IMR-90 (cell line): ENCODE results near the gene KCP. TPM values are rescaled to one million over a fixed set of nuclear protein-coding genes. Genes with fewer than 3 reads are reported as not detected.
A peak's percentile ranks its signal among the peaks of the same experiment; 100 is the strongest.

Experiments
- ATAC-seq: fragments of 200-7000 bp; cut with Tn5 transposase; 2 replicates; pipeline ENCODE4 v1.9.1; 2020; ENCODE audit warnings: low read depth, mild to moderate bottlenecking, moderate library complexity
- BruUV-seq: library from RNA; stranded (reverse); fragments of 400-500 nt; replicated peaks from 2 replicates; lab custom pipeline; 2021; lab: Mats Ljungman, UMichigan
- CTCF ChIA-PET: fragments of 300-600 bp; formaldehyde crosslinking; extraction: SDS; loops from one replicate; lab custom pipeline; 2021; ENCODE audit warnings: antibody characterized with exemption; lab: Yijun Ruan, JAX
- POLR2A ChIA-PET: fragments of 300-600 bp; sonication (Branson Sonifier 250); formaldehyde crosslinking; loops from one replicate; lab custom pipeline; 2022; ENCODE audit warnings: antibody characterized with exemption; ENCODE audit not compliant: unreplicated experiment; lab: Charles Lee
- DNase-seq: peaks from one replicate; pipeline ENCODE4 v3.0.0; 2013
- H2AFZ ChIP-seq: replicated peaks from 2 replicates; pipeline ENCODE3; 2013; ENCODE audit warnings: low read length, mild to moderate bottlenecking; ENCODE audit not compliant: poor library complexity
- H2AK5ac ChIP-seq: 2 replicates; pipeline ENCODE4 v1.6.1; 2013; ENCODE audit warnings: low read depth, low read length, inconsistent platforms
- H2AK9ac ChIP-seq: replicated peaks from 2 replicates; pipeline ENCODE3; 2013; ENCODE audit warnings: mild to moderate bottlenecking, low read depth, low read length, moderate library complexity; ENCODE audit not compliant: poor library complexity
- H2BK120ac ChIP-seq: 2 replicates; pipeline ENCODE4 v1.6.1; 2013; ENCODE audit warnings: low read depth, low read length, inconsistent platforms
- H2BK15ac ChIP-seq: 3 replicates; pipeline ENCODE4 v1.6.1; 2013; ENCODE audit warnings: low read depth, low read length, inconsistent platforms
- H2BK20ac ChIP-seq: 2 replicates; pipeline ENCODE4 v1.6.1; 2013; ENCODE audit warnings: low read depth, mild to moderate bottlenecking, inconsistent platforms, low read length, moderate library complexity
- H2BK5ac ChIP-seq: 2 replicates; pipeline ENCODE4 v1.6.1; 2013; ENCODE audit warnings: mild to moderate bottlenecking, low read depth, low read length, inconsistent platforms; ENCODE audit not compliant: poor library complexity, severe bottlenecking
- H3K14ac ChIP-seq: replicated peaks from 2 replicates; pipeline ENCODE4 v1.6.1; 2013; ENCODE audit warnings: low read depth, low read length, inconsistent platforms
- H3K18ac ChIP-seq: 2 replicates; pipeline ENCODE4 v1.6.1; 2013; ENCODE audit warnings: low read depth, low read length, control low read depth
- H3K23ac ChIP-seq: 2 replicates; pipeline ENCODE4 v1.6.1; 2013; ENCODE audit warnings: low read depth, low read length, inconsistent platforms
- H3K27ac ChIP-seq: 2 replicates; pipeline ENCODE4 v1.5.1; 2013; ENCODE audit warnings: mild to moderate bottlenecking, control low read depth, low read length; ENCODE audit not compliant: insufficient read depth
- H3K27me3 ChIP-seq: 2 replicates; pipeline ENCODE4 v1.6.1; 2013; ENCODE audit warnings: low read length; ENCODE audit not compliant: control insufficient read depth, insufficient read depth
- H3K36me3 ChIP-seq: 2 replicates; pipeline ENCODE4 v1.6.1; 2013; ENCODE audit warnings: low read length, mixed read lengths; ENCODE audit not compliant: control insufficient read depth, insufficient read depth
- H3K4ac ChIP-seq: 2 replicates; pipeline ENCODE4 v1.6.1; 2013; ENCODE audit warnings: low read depth, low read length, inconsistent platforms
- H3K4me1 ChIP-seq: 2 replicates; pipeline ENCODE4 v1.6.1; 2013; ENCODE audit warnings: low read length, mixed read lengths; ENCODE audit not compliant: control insufficient read depth, insufficient read depth
- H3K4me2 ChIP-seq: 2 replicates; pipeline ENCODE4 v1.6.1; 2013; ENCODE audit warnings: low read depth, mild to moderate bottlenecking, control low read depth, low read length, moderate library complexity
- H3K4me3 ChIP-seq: 2 replicates; pipeline ENCODE4 v1.5.1; 2013; ENCODE audit warnings: low read depth, mild to moderate bottlenecking, control low read depth, low read length, moderate library complexity; ENCODE audit not compliant: insufficient read depth
- H3K56ac ChIP-seq: 2 replicates; pipeline ENCODE4 v1.6.1; 2013; ENCODE audit warnings: low read length, inconsistent platforms; ENCODE audit not compliant: insufficient read depth; ENCODE audit errors: extremely low read depth
- H3K79me1 ChIP-seq, 2 experiments: 2 replicates each; pipeline ENCODE4 v1.6.1; 2013; ENCODE audit warnings: low read length in 2 of 2, inconsistent platforms in 1 of 2, low read depth in 1 of 2
- H3K9ac ChIP-seq: 2 replicates; pipeline ENCODE4 v1.6.1; 2013; ENCODE audit warnings: low read depth, low read length, control low read depth
- H3K9me1 ChIP-seq: 2 replicates; pipeline ENCODE4 v1.6.1; 2013; ENCODE audit warnings: low read length, inconsistent platforms; ENCODE audit not compliant: insufficient read depth
- H3K9me3 ChIP-seq: 2 replicates; pipeline ENCODE4 v1.6.1; 2013; ENCODE audit warnings: low read length; ENCODE audit not compliant: control insufficient read depth, insufficient read depth
- H4K20me1 ChIP-seq: 2 replicates; pipeline ENCODE4 v1.6.1; 2013; ENCODE audit warnings: low read length, inconsistent platforms; ENCODE audit not compliant: insufficient read depth
- H4K5ac ChIP-seq: 2 replicates; pipeline ENCODE4 v1.6.1; 2013; ENCODE audit warnings: mild to moderate bottlenecking, low read depth, low read length, control low read depth
- H4K8ac ChIP-seq, 2 experiments: 2 replicates each; pipeline ENCODE4 v1.6.1; 2013; ENCODE audit warnings: low read depth in 2 of 2, low read length in 2 of 2, control low read depth in 1 of 2, inconsistent platforms in 1 of 2
- H4K91ac ChIP-seq: 2 replicates; pipeline ENCODE4 v1.6.1; 2013; ENCODE audit warnings: low read depth, low read length, inconsistent platforms; ENCODE audit not compliant: insufficient read depth
- BHLHE40 ChIP-seq: fragments of 150-350 bp; IDR thresholded peaks from 2 replicates; pipeline ENCODE4 v1.6.1; 2016; ENCODE audit warnings: mild to moderate bottlenecking, low read depth, low read length
- CEBPB ChIP-seq: IDR thresholded peaks from 2 replicates; pipeline ENCODE4 v1.6.1; 2012; ENCODE audit warnings: low read depth, low read length, improper control_type of control experiment
- CHD1 ChIP-seq: IDR thresholded peaks from 2 replicates; pipeline ENCODE4 v1.6.1; 2012; ENCODE audit warnings: low read depth, low read length, improper control_type of control experiment
- CTCF ChIP-seq: conservative IDR thresholded peaks from 2 replicates; pipeline ENCODE4 v1.5.1; 2012; ENCODE audit warnings: mild to moderate bottlenecking, low read depth, low read length, improper control_type of control experiment
- ELK1 ChIP-seq: fragments of 150-350 bp; IDR thresholded peaks from 2 replicates; pipeline ENCODE4 v1.6.1; 2016; ENCODE audit warnings: low read depth, mild to moderate bottlenecking, low read length, moderate library complexity, borderline replicate concordance
- FOS ChIP-seq: fragments of 150-350 bp; IDR thresholded peaks from 2 replicates; pipeline ENCODE4 v1.6.1; 2016; ENCODE audit warnings: low read depth, low read length
- MAFK ChIP-seq: IDR thresholded peaks from 2 replicates; pipeline ENCODE4 v1.6.1; 2012; ENCODE audit warnings: low read depth, low read length, improper control_type of control experiment
- MAZ ChIP-seq: IDR thresholded peaks from 2 replicates; pipeline ENCODE4 v1.6.1; 2012; ENCODE audit warnings: low read depth, mild to moderate bottlenecking, low read length, improper control_type of control experiment, moderate library complexity, borderline replicate concordance
- MXI1 ChIP-seq: IDR thresholded peaks from 2 replicates; pipeline ENCODE4 v1.6.1; 2012; ENCODE audit warnings: low read depth, mild to moderate bottlenecking, low read length, moderate library complexity, borderline replicate concordance
- NFE2L2 ChIP-seq: fragments of 150-350 bp; IDR thresholded peaks from 2 replicates; pipeline ENCODE4 v1.6.1; 2016; ENCODE audit warnings: low read depth, mild to moderate bottlenecking, low read length
- RAD21 ChIP-seq: IDR thresholded peaks from 2 replicates; pipeline ENCODE4 v1.6.1; 2012; ENCODE audit warnings: low read length, improper control_type of control experiment
- SMC3 ChIP-seq: fragments of 150-350 bp; IDR thresholded peaks from 2 replicates; pipeline ENCODE4 v1.6.1; 2016; ENCODE audit warnings: low read depth, mild to moderate bottlenecking, antibody characterized with exemption, low read length, moderate library complexity
- USF2 ChIP-seq: fragments of 150-350 bp; IDR thresholded peaks from 2 replicates; pipeline ENCODE4 v1.6.1; 2017; ENCODE audit warnings: mild to moderate bottlenecking, antibody characterized with exemption, low read length, low read depth
- WGBS, 2 experiments: methylation state at CpG; one replicate each; pipeline versions ENCODE4 v1.1.5 to v1.1.7; 2013; ENCODE audit warnings: missing lambda C conversion rate in 2 of 2; ENCODE audit not compliant: insufficient read length in 1 of 2; ENCODE audit errors: extremely low coverage in 2 of 2; 5-methylcytosine and 5-hydroxymethylcytosine counted together
- dilution Hi-C: fragments of 300-500 bp; cut with HindIII; formaldehyde crosslinking; loops from one replicate; pipeline ENCODE4 v1.14.3; 2018; ENCODE audit warnings: low sequenced_read_pairs; ENCODE audit not compliant: unreplicated experiment
- in situ Hi-C: fragments of 300-500 bp; cut with MboI; formaldehyde crosslinking; loops from 3 replicates; pipeline ENCODE4 v1.14.3; 2019; ENCODE audit warnings: low sequenced_read_pairs, inconsistent platforms, mixed read lengths
- intact Hi-C: fragments of 100-400 bp; cut with micrococcal nuclease; formaldehyde crosslinking; loops from 2 replicates; pipeline ENCODE4 v1.10.0; 2022
- polyA plus RNA-seq, 3 experiments: library from polyadenylated mRNA; depleted of rRNA; stranded (reverse); fragments of >200 nt; gene quantifications; 2 replicates each; pipeline ENCODE4 v1.2.3, GENCODE V29; 2012; ENCODE audit warnings: low replicate concordance in 1 of 3
- total RNA-seq: library from RNA; depleted of rRNA; stranded (reverse); fragments of >200 nt; gene quantifications from 2 replicates; pipeline ENCODE4 v1.2.3, GENCODE V29; 2012

The KCP gene
- total and polyA plus RNA-seq, 2 of the 4 experiments (the other 2 are of a cell fraction) = 0.03 TPM; not detected in 1

GRCh38 chr7:128863433-128863989 is 47.0 kb downstream of the KCP start:
- H2BK20ac ChIP-seq = no peak overlapping the region
- H2BK5ac ChIP-seq = peak overlapping the region; percentile 61
- no peak overlapping the region for H2BK15ac ChIP-seq
- peak overlapping the region; percentile 88 for H3K9ac ChIP-seq
- DNase-seq = peak; percentile 74
- dilution Hi-C loops (no loop called here), intact Hi-C loops (no loop called here), in situ Hi-C loops (no loop called here)
- H4K91ac ChIP-seq = peak overlapping the region; percentile 1; the same call in 1 of the 2 replicates
- H4K8ac ChIP-seq = peak overlapping the region; percentile 18 to 92; a peak in 3 of 4 replicates
- peak overlapping the region; percentile 79 for H3K4me2 ChIP-seq
- peak; percentile 46 for ATAC-seq
- ChIA-PET CTCF (interaction anchor here (0.7 to 2.0 kb wide), 3 partner anchors 17 to 63 kb away, joined by 3 to 5 read pairs (median 4); no protein-coding TSS in a partner anchor), POLR2A (interaction anchor here (1.1 kb wide), 1 partner anchor 36 kb away, joined by 3 read pairs; no protein-coding TSS in a partner anchor)
- no peak overlapping the region for H3K18ac ChIP-seq
- H2AK9ac ChIP-seq = peak overlapping the region; percentile 93
- H2AFZ ChIP-seq = peak overlapping the region; percentile 93
- H2BK120ac ChIP-seq = peak overlapping the region; percentile 8; the same call in 1 of the 2 replicates
- peak overlapping the region; percentile 92 for H3K14ac ChIP-seq
- H3K4me3 ChIP-seq = peak overlapping the region; percentile 66
- WGBS, 2 experiments = no CpG with 5 or more reads among the region's 6 CpGs
- H3K9me1 ChIP-seq = peaks cover 5% of the 10 kb centered on the region; the same call in 1 of the 2 replicates
- peak overlapping the region; percentile 82 for H2AK5ac ChIP-seq
- peaks cover 2% of the 10 kb centered on the region for H3K4me1 ChIP-seq
- no peak for TF ChIP-seq USF2
- TF ChIP-seq ELK1 = no peak
- TF ChIP-seq BHLHE40 = no peak
- no peak for TF ChIP-seq MAZ
- peak; percentile 50 for TF ChIP-seq SMC3
- no peak for TF ChIP-seq NFE2L2
- TF ChIP-seq RAD21 = peak; percentile 45
- no peak for TF ChIP-seq MAFK
- TF ChIP-seq CTCF = peak; percentile 61
- no peak for TF ChIP-seq MXI1
- TF ChIP-seq CHD1 = no peak
- TF ChIP-seq FOS = no peak
- TF ChIP-seq CEBPB = no peak
- no peaks in the 10 kb centered on the region for H3K9me3 ChIP-seq
- peak overlapping the region; percentile 74 for H3K27ac ChIP-seq
- peaks cover 38% of the 10 kb centered on the region for H4K20me1 ChIP-seq
- peak overlapping the region; percentile 87 for H3K23ac ChIP-seq
- no TSS peak for BruUV-seq
- peaks cover 11 to 16% of the 10 kb centered on the region in 2 experiments for H3K79me1 ChIP-seq
- H3K27me3 ChIP-seq = no peaks in the 10 kb centered on the region; the same call in 1 of the 2 replicates
- peaks cover 26% of the 10 kb centered on the region for H3K36me3 ChIP-seq
- peak overlapping the region; percentile 75 for H3K4ac ChIP-seq
- H3K56ac ChIP-seq = peak overlapping the region; percentile 75; the same call in 1 of the 2 replicates
- no peak overlapping the region for H4K5ac ChIP-seq
